CD4-positive, alpha-beta T cell treated with Interleukin-4 for 1 hour (primary cell): ENCODE data around the gene SHC4.

Experiments
- DNase-seq, 2 donors: peaks; one replicate each; pipeline ENCODE4 v3.0.0-alpha.2; 2020 to 2022

SHC4 gene

GRCh38 chr15:48967336-48967735, 3.6 kb upstream of the SHC4 start:
- DNase-seq, result no peak

GRCh38 chr15:48966595-48967301, 3.0 kb upstream of the SHC4 start:
- DNase-seq, result peak in 1 of 2 donors; percentile 29

DNA sequence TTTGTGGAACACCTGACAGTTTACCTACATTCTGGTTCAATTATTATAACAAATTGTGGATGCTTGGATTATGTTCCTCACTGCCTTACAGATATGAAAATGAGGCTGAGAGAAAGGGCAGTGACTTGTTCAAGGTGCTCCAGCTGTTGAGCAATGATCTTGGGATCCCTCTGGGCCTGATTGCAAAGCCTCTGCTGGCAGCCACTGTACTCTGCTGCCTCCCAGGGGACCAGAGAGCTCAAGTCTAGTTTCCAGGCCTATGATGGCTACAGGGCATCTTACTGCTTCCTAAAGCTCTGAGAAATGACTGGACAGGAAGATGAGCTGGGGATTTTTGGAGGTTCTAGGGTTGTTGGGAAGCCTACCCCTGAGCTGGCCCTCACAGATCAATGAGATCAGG, 2.3 kb upstream of the SHC4 start:
- DNase-seq, result no peak

- no peak for DNase-seq
Measured at GRCh38 chr15:48964898-48965297, 1.2 kb upstream of the SHC4 start.

DNA sequence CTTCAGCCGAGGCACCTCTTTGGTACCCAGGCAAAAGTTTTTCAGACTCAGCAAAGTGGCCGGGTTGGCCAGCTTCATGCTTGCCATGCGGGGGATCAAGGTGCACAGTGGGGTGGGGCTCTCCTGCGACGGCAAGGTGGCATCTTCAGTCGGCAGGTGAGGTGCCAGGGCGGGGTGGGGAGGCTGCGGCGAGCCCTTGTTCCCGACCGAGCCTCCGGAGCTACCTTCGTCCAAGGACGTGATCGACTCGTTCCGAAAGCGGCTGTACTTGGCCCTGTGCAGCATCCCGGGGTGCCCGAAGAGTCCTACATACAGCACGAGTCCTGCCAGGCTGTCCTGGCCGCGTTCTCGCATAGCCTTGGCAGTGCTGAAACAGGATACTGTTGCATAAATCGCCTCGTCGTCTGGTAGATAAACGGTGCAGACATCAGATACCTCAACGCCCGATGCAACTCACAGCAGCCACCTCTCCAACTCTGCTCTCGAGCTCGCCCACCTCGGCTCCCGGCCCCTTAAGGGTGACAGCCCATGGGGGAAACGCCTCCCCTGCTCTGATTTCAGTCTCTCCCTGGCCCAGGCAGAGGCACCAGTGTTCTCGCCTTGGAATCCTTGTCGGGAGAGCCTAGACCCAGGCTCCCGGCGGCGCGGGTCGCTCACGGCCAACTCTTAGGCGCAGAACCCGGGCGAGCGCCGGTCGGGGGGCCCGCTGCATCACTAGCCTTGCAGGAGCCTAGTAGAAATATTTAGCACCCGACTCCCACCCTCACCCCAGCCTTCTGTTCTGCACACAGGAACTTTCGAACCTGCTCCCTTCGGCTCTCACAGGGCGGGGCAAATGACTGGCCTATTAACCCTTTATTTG, 826 bp downstream of the SHC4 start:
- no peak for DNase-seq

DNA sequence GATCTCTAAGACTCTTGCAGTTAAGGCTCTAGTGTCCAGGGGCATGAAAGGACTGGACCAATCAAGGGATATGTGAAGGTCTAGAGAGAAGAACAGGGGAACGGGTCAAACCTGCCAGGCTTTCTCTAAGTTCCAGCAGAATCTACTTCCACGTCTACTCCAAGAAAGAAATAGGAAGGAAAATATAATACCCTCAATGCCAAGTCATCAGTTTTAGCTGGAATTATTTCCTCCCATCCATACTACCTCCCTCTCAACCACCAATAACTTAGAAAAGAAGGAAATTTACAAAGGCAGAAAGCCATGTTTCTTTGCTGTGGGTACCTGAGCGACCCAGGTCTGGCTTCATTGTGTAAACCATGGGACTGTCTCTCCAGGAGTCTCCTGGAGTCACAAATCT, 7.8 kb downstream of the SHC4 start:
- no peak for DNase-seq

GRCh38 chr15:48955370-48955769, 8.3 kb downstream of the SHC4 start:
- no peak for DNase-seq

DNA sequence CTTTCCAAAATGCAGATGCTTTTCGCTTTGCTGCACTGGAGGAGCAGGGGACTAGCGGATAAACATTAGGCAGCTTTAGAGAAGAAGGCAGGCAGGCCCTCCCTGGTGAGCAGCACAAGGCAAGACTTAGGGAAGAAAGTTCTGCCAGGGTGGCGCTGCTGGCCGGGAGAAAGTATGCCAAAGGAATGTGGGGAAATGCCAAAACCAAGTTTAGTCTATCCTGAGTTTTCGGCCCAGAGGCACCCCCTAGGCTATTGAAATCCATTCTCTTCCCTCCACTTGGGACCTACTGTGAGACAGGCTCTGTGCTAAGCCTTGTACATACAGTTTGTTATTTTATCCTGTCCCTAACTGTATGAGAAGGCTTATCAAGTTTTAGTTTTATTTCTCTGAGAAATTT, 9.2 kb downstream of the SHC4 start:
- no peak for DNase-seq

DNA sequence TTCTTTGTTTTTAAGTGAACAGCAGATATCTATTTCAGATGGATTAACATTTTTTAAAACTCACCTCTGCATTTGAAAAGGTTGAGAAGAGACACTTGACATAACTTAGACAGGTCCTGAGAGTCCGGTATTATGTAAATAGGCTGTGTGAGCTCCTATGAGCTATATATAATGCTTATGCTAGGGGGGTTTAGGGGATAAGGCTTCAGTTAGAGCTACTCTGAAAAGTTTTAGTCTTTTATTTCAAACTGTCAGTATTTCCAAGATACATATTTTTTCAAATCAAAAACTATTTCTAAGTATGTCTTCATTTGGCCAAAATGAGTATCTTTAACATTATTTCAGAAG, 16.9 kb downstream of the SHC4 start:
- DNase-seq, result no peak

GRCh38 chr15:48946074-48946839, 17.5 kb downstream of the SHC4 start:
- DNase-seq, result no peak

DNA sequence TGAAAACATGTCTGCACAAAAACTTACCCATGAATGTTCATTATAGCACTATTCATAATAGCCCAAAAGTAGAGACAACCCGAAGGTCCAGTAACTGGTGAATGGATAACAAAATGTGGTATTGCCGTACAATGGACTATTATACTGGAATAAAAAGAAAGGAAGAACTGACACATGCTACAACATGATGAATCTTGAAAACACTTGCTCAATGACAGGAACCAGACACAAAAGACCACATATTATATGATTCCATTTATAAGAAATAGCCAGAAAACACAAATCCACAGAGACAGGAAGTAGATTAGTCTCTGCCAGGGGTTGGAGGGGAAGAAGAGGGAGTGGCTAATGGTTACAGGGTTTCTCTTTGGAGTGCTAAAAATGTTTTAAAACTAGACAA, 18.3 kb downstream of the SHC4 start:
- DNase-seq, result no peak

- no peak for DNase-seq
Measured at GRCh38 chr15:48941904-48942303, 21.8 kb downstream of the SHC4 start.

DNA sequence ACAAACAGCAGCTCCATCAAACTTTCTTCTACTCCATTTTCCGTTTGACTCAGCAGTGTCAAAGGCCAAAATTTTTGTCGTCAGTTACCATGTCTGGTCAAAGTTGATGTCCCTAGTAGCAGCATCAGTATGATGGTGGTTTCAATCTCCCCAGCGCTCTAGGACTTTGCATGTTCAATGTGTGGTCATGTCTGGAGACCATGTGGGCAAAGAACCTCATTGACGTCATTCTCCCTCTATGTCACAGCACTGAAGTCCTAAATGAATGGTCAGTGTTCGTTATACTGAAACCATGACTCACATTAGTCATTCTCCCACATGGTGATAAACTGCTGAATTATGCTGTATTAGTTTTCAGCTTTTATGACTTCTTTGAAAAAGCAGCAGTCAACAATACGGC, 23.2 kb downstream of the SHC4 start:
- no peak for DNase-seq

GRCh38 chr15:48939648-48940047, 24.1 kb downstream of the SHC4 start:
- DNase-seq, result no peak

GRCh38 chr15:48937886-48938285, 25.8 kb downstream of the SHC4 start:
- DNase-seq, result no peak

- no peak for DNase-seq
Measured at GRCh38 chr15:48936666-48937065, 27.1 kb downstream of the SHC4 start.

DNA sequence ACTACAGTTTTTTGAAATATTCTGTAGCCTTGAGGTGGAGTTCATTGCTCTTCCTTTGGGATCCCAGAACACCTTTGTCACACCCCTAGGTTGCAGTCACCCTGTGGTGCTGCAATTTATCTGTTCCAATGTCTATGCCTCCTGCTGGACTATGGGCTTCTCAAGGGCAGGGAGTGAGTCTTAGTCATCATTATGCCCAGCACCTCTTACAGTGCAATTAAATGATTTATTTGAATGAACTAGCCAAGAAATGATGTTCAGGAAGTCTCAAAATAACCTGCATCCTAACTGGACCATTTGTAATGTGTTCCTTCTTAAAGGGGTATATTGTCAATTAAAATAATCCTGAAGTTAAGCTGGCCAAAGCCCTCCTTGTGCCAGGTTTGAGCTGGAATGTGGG, 28.5 kb downstream of the SHC4 start:
- no peak for DNase-seq

GRCh38 chr15:48930735-48931134, 33.0 kb downstream of the SHC4 start:
- DNase-seq, result no peak

GRCh38 chr15:48929661-48930060, 34.1 kb downstream of the SHC4 start:
- DNase-seq, result no peak

DNA sequence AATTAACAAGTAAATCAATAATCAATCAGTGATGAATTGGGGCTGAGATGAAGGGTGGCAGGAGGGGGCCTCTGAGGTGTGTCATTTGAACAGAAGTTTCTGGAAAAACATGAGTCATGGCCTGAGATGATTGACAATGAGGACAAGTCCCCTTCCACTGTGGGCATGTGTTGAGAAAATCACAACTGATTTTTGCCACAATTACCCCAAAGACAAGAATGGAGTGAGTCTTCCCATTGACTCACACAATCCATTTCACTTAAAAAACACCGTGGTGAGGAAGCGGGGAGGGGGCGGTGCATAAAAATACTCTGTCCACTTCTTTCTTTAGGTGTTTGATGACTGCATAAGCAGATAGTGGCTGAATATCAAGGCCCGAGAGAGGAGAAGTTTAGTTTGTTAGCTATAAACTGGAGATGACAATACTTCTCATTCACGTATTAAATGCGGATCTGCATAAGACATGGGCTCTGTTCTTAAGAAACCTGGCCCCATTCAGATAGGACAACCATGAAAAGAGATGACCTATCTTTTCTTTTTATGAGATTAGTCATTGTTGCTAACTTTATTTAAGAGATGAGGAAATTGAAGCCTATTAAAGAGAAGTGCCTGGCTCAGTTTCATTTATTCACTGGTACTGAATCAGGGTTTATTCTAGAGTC, 34.7 kb downstream of the SHC4 start:
- no peak for DNase-seq

GRCh38 chr15:48925714-48926223, 38.0 kb downstream of the SHC4 start:
- no peak for DNase-seq

DNA sequence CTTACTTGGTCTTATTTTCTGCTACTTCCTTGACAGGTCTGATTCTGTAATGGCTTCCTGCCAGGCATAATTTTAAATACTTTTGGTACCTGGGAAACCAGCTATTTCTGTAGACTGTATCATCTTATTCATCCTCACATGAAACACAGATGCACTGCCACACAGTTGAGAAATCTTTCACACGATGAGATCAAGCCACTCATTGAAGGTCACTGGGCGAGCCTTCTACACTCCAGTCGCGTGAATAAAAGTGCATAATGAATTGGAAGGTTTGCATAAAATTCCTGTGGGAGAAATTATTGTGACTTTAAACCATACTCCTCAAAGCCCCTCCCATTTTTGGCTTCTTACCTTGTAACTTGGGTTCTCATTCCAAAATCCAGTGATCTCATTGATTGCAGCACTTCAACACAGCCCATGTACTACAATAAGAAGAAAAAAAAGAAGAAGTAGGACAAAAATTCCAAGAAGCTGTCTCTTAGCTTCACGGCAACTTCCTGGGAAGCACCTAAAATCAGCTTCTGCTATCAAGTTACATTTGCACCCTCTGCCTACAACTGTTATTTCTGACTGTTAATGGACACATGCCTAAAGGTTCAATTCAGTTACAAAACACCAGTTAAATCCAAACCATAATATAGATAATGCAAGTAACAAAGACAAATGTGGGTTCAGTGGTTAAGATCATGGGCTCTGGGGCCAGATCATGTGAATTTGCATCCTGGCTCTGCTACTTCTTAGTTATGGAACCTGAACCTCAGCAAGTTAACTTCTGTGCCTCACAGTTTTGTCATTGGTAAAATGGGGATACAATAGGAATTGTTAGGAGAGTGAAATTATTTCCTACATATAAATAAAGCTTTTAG, 39.0 kb downstream of the SHC4 start:
- DNase-seq, result no peak
